Activated CD4-positive, alpha-beta T cell treated with anti-CD3 and anti-CD28 coated beads, Interleukin-2, Interleukin-4, amounts not matched to agents 100 ng/mL and 50 ng/mL, durations not matched to agents 16 hours and 8 hours (primary cell): ENCODE data around the gene BCR.

Source experiments
- DNase-seq: peaks from one replicate; pipeline ENCODE4 v3.0.0-alpha.2; 2020; ENCODE audit warnings: low spot score

Gene BCR

DNA sequence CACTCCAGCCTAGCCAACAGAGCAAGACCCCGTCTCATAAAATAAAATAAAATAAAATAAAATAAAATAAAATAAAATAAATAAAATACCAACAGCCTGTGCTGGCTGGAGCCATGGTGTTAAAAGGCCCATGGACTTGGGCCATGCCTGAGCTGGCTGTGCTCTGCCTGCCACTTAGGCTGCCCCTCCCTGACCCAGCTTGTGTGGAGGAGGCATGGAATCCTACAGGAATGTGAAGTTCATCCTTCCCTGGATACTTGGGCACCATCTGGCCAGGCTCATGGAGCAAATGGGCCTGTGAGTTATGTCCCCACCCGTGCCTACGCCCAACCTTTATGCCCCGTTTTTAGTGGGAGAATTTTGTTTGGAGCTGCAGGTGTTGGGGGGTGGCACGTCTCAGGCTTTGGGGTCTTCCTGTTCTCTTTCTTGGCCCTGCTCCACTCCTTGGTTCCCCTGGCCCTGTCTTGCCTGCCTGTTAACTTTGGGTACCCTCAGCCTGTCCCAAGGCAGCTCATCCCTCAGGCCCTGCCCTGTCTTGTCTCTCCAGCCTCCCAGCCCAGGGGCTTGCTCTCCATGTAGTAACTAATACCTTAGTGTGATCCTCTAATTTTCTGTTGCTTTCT lies 51.3 kb downstream of the BCR start:
- no peak for DNase-seq

- DNase-seq = no peak
Measured at GRCh38 chr22:23232094-23232905, 52.0 kb downstream of the BCR start.

GRCh38 chr22:23233084-23233531 lies 52.8 kb downstream of the BCR start:
- no peak for DNase-seq

GRCh38 chr22:23233752-23234408 lies 53.6 kb downstream of the BCR start:
- no peak for DNase-seq

DNA sequence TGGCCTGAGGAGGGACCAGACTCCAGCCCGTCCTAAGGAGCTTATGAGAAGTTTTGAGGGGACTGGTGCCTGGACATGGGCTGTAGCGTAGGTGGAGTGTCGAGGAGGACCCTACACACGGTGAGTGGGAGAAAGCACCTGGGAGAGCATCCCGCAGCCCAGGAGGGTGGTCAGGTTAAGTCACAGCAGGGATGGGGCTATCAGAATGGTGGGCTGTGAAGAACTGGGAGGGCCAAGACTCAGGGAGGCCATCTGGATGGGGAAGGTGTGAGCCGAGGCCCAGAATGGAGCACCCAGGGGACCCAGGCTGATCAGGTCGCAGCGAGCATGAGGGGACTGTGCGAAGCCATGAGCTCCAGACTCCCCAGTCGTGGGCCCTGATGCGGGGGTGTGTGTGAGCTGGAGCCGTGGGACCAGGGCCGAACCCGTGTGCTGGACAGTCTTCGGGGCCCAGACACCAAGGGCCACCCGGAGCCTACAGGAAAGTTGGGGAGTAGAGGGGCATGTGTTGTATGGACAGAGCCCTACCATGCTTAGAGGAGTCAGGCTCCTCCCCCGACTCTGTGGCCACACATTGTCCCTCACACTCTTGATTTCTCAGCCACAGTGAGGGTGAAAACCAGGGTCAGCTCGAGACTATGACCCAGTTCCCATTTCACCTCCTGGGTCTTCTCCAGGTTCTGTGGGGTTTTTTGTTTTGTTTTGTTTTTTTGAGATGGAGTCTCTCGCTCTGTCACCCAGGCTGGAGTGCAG lies 54.3 kb downstream of the BCR start:
- DNase-seq = no peak

DNA sequence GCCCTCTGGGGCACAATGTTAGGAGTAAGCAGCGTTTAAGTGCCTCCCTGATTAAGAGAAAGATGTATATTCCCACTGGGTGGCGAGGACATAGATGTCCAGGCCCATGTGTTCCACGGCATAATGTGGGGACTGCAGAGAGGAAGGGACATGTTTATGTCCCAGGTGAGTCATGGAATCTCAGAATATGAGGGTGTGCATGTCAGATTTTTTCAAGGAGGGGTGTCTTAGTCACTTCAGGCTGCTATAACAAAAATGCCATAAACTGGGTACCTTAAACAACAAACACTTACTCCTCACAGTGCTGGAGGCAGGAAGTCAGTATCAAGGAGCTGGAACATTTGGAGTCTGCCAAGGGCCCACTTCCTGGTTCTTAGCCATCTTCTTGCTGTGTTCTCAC lies 55.1 kb downstream of the BCR start:
- DNase-seq = no peak

DNA sequence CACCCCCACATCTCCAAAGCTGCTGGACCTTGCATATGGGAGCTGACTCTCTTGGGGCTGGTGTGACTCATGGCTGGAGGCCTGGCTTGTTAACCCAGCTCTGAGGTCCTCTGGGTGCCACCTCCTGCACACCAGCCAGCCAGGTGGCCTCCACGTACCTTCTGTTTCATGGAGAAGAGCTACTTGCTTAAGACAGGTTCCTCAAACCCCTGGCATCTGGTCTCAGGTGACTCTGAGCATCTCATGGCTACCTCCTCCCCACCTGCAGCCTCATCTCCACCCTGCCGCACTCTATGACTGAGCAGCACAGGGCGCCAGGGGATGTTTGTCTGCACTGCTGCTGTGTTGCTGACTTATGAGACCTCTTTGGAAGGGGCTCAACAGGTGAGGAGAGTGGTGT lies 55.7 kb downstream of the BCR start:
- no peak for DNase-seq

DNA sequence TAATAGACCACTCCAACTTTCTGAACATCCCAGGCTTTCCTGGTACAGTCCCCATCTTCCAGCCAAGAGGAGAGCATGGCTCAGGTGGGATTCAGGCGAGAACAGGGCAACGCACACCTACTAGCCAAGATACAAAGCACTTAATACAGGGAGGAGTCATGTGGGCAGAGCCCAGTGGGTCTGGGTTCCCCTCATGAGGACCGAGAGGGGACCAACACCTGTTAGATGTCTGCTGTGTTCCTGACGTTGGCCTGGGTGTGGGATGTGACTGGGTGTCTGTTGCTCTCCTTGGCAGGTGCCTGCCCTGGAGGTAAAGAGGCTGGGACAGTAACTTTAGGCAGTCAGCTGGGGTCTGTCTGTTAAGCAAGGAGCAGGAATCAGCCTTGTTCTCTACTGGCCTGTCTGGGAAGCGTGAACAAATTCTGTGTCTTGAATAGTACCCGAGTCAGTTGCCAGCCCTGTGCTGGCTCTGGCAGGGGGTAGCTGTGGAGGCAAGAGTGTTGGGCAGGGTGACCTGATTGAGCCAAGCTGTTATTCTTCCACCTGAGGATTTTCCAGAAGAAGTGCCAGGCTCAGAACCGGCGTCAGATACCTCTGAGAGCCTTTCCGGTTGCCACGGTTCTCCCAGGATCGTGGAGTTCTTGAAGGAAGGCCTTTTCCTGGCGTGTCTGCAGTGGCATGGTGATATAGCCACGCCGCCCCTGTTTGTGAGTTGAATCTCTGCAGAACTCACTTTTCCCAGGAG lies 56.3 kb downstream of the BCR start:
- no peak for DNase-seq

DNA sequence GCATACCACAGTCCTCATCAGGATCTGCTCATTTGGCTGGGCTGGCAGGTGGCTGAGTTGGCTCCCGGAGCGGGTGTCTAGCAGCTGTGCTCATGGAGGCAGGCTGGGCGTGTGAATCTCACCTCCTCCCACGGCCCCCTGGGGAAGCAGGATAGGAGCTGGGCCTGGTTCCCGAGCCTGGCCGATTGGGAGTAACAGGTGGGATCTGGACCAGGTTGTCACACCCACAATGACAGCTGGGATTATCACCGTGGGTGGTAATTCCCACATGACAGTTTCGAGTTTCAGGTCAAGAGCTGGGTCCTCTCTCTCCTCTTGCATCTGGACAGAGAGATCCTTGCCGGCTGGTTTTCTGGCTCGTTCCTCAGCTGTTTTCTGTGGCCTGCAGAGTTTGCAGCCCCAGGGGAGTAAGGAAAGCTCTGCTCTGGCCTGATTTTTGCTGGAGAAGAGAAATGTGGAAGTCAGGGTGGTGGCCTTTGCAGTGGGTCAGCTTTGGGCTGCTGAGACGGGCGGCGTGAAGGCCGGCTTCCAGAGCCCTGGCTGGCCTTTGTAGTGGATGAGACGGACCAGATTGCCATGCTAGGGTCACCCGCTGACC lies 57.0 kb downstream of the BCR start:
- no peak for DNase-seq

DNA sequence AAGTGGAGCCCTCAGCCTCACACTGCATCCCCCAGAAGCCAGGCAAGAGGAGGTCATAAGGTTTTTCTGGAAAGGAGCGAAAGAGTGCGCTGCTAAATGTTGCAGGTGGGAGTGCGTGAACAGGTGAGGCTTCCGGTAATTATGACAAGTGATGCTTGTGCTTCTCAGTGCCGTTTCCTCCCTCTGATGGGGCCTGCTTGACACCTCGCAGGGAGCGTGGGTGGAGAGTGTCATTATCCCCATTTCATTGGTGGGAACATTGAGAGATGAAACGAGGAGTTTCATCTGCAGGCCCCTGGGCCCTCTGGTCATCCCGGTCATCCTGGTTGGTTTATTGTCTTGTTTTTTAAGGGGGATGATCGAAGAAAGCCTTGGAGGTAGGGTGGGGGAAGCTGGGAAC lies 57.5 kb downstream of the BCR start:
- peak; percentile 36 for DNase-seq

DNA sequence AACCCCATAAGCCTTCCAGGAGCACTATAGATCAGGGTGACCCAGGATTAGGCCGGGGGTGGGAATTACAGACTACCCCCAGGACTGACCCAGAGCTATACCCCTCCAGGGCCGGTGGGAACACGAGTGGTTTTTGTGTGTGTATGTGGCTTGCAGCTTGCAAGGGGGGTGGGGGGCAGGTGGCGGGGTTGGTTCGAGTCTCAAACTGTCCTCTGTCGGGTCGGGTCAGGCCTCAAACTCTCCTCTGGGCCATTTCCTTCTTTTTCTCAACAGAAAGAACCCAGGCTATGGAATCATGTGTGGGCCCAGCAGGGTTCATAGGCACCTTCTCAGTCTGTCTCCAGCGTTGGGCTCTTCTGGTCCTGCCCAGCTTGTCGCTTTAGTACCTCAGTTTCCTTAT lies 58.4 kb downstream of the BCR start:
- DNase-seq = no peak

DNA sequence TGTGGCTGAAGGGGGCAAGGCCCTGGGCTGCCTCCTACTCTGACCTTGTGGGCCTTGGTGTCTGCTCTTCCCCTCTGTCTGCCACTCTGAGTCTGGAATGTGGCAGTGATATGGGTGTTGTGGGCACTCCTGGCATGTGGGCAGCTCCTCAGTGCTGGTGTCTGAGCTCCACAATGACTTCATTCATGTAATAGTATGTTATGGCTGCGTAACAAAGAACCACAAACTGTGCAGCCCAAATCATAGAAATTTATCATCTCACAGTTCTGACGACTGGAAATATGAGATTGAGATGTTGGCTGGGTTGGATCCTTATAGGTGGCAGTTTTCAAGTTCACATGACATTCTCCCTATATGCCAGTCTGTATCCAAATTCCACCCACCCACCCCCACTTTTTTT lies 59.1 kb downstream of the BCR start:
- no peak for DNase-seq

DNA sequence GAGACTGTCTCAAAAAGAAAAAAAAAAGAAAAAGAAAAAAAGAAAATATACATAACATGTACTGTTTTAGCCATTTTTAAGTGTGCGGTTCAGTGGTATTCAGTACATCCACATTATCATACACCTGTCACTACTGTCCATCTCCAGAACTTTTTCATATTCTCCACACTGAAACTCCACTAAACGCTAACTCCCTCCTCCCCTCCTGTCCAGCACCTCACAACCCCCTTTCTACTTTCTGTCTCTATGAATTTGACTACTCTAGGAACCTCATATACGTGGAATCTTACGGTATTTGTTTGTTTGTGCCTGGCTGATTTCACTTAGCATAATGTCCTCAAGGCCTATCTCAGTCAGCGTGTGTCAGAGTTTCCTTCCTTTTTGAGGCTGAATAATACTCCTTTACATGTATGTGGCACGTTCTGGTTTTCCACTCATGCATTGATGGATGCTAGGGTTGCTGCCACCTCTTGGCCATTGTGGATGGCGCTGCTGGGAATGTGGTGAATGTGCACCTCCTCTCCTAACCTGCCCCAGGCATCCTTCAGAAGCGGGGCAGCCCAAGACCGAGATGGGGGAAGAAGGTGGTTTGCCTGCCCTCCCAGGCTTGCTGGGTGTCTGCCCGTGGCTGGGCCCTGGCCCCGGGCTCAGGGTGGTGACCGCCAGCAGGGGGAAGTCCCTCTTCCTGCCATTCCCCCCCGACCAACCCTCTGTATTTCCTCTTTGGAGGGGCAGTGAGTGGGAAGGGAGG lies 60.5 kb downstream of the BCR start:
- peak; percentile 42 for DNase-seq

GRCh38 chr22:23241562-23242472 lies 61.5 kb downstream of the BCR start:
- no peak for DNase-seq

DNA sequence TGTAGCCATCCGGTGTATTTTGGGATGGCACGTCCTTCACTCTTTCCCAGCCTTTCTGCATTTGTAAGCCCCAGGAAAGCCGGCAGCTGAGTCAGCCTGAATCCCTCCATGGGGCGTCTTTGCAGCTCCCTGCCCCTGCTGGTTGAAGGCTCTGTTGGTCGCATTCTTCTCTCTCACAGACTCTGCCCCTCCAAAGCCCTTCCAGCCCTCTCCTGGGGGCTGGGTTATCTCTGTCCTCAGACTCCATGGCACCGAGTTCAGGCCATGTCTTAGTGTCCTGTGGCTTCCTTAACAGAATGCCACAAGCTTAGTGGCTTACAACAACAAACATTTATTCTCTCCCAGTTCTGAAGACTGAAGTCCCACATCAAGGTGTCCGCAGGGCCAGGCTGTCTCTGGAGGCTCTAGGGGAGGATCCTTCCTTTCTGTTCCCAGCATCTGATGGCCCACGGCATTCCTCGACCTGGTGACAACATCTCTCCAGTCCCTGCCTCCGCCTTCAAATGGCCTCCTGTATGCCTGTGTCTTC lies 62.2 kb downstream of the BCR start:
- DNase-seq = no peak

DNA sequence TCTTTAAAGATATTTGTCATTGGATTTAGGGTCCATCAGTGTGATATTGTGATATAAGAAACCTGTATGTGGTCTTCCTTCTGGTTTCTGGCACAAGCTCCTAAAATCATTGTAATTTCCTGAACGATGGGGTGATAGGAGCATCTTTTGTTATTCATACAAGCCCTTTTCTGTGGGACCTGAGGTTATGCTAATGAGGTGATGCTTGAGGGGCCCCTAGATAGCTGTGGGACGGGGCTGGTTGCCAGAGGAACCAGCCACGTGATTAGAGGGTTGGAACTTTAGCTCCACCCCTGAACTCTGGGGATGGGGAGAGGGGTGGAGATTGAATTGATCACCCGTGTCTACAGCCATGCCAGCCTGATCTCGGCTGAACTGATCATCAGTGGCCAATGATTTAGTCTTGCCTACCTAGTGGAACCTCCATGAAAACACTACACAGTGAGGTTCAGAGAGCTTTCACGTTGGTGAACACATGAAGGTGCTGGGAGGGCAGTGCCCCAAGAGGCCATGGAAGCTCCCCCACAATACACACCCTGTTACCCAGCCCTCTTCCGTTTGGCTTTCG lies 62.8 kb downstream of the BCR start:
- DNase-seq = peak; percentile 85

DNA sequence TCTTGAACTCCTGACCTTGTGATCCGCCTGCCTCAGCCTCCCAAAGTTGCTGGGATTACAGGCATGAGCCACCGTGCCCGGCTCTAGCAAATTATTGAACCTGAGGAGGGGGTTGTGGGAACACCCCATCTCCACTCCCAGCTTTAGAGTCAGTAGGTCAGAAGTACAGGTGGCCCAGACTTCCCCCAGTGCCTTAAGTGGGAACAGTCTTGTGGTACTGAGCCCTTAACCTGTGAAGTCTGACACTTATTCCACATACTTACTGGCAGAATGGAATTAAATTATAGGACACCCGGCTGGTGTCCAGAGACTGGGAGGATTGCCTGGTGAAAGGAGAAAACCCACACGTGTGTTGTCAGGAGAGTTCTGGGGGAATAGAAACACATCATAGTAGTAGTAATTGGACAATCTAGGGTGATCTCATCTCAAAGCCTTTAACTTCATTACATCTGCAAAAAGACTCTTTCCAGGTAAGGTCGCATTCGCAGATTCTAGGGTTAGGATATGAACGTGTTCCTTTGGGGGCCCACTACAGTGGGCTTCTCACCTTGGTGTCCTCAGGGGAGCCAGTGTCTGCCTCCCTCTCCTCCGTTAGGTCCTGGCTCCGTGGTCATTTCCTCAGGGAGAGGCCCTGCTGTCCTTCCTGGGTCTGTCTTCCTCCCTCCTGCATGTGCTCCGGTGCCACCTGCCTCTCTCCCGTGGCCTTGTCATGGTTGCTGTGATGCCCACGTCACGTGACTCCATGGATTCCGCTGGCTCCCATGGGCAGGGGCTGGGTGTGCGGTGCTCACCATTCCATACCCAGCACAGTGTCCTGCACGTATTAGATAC lies 63.8 kb downstream of the BCR start:
- no peak for DNase-seq

DNA sequence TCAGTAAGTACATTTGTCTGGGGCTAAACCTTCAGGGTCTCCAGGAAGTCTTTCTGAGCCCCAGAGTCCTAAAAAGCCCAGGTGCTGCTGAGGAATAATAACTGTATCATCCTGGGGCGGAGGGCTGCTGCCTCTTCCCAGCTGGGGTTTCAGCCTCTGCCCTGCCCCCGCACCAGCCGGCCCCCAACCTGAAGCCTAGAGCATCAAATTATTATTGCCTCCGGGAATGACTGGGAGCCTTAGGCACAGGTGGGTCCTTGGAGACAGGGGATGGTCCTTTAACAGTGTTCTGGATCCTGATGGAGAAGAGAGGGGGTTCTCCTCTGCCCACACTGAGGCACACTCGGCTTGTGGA lies 64.4 kb downstream of the BCR start:
- no peak for DNase-seq
